Measurements from ENCODE around the gene EFEMP1.

Gene EFEMP1

DNA sequence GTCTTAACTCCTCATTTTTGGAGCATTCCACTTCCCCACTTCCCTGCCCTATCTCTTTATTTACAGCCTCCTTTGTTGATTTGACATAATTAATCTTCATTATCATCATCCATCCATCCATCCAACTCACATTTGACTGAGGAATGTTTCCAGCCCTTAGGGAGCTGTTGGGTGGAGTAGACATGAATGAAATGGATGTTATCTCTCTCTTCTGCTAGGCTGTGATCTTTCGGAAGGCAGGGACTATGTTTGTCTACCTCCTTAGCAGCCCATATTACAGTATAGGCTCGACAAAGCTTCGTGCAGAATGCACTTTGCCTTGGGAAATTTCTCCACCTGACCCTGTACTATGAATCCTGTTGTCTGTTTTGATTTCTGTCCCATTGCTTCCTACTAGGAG, 7.7 kb upstream of the EFEMP1 start:
- DNase-seq: no peak

DNA sequence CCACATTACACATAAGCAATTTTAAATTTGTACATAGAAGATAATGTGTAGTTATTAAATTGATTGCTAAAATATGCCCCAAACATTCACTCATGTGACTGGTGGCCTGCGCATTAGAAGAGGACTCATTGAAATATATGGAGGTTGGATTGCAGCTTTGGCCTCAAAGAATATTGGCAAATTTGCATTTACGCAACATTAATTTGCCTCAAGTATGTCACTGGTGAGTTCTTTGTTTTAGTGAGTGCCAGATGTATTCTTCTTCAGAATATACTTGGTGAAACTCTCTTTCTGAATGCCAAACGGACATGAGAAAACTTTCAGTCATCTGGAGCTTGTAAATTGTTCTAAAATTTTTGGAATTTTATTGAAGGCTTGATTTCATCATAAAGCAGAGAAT, 5.9 kb upstream of the EFEMP1 start:
- no peak for DNase-seq

DNA sequence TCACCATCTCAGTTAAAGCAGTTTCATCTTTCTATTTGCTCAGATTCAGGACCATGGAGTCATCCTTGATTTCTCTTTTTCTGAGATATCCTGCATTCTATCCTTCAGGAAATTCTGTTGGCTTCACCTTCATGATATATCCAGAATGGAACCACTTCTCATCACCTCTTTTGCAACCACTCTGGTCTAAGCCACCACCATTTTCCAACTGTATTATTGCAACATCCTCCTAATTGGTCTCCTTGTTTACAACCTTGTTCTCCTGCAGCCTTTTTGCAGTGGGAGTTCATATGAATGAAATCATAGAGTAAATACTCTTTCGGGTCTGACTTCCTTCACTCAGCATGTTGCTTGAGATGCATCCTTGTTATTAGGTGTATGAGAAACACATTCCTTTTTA, 3.4 kb upstream of the EFEMP1 start:
- DNase-seq: no peak

DNA sequence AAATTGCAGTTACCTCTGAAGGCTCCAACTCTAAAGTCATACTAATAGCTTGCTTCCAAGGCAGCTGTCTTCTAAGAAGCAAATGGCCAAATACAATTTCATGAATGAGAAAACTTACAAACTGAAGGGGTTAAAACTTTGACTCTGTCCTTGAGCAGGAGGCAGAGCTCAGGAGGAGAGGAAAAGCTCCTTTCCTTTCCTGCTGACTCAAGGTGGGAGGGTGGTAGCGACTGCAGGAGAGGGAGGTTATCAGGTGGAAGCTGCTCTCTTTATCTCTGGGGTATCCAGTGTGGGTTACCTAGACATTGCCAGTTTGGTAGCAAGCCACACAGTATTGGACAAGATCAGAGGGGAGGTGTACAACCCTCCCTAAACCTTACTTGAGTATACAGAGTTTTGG, 2.7 kb upstream of the EFEMP1 start:
- no peak for DNase-seq

DNA sequence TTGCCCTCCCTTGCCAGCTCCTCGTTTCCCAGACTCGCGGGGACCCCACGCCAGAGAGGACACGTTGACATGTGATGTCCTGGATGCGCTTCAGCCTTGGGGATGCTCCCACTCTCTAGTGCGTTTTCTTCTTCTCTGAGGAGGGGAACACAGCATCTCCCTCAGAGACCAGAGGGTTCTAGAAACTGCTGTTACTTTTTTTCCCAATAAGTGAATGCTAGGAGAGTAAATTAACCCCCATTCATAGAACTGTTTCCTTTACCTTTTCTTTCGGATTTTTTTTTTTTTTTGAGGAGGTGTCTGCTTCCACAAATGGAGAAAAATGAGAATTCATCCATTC, 370 bp upstream of the EFEMP1 start:
- DNase-seq: no peak

DNA sequence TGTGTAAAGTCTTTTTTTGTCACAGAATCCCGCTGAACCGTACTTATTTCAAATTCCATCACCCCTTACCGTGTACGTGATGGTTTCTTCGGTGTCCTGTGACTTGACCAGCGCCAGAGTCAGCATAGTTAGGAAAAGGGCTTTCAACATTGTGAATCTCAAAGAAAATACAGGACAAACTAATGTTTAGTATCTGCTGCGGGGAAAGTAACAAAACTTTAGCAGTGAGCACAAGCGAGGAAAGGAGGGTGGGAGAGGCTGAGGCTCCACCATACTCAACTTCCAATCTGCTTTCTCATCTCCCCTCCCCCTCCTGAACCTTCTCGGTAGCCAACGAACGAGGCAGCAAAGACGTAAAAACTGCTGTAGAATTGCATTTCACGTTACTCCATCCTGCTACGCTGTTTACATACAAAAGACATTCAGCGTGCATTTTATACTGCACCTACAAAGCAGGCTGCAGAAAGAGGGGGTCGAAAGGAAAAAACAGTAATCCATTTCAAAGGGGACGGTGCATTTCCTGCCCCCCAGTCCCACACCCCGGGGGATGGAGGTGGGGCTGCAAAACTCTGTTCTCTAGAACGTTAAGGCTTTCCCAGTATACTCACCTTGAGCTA, 1.2 kb downstream of the EFEMP1 start:
- DNase-seq: no peak

DNA sequence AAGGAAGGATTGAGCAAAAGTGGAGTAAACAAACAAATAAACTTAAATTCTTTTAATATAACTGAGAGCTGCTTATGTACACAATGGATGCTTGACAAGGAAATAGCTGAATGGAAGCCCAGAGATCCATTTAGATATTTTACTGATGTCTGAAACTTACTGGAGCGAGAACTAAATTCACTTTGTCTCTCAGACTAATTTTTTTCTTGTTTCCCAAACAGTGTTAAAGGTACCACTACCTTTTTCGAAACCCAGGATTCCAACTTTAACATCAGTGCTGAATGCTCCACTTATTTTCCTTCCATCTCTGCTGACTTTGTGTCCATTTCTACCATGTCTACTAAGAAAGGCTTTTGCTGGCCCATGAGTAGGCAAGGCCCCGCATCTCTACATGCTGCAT, 4.0 kb downstream of the EFEMP1 start:
- no peak for DNase-seq

DNA sequence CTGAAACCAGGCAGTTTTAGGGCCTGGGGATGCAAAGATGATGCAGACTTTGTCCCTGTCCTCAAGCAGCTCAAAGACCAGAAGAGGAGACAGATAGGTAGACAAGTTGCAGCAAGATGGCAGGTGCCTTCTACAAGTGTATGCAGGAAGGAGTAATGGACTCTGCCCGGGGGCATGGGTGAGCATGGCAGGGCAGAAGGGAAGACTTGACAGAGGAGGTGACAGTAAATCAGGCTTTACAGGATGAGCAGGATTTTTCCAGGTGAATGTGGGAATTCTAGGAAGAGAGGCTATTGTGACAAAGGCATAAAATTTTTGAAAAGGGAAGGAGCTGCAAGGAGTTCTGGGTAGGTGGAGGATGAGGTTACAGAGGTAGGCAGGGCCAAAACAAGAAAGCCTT, 4.7 kb downstream of the EFEMP1 start:
- DNase-seq: no peak

DNA sequence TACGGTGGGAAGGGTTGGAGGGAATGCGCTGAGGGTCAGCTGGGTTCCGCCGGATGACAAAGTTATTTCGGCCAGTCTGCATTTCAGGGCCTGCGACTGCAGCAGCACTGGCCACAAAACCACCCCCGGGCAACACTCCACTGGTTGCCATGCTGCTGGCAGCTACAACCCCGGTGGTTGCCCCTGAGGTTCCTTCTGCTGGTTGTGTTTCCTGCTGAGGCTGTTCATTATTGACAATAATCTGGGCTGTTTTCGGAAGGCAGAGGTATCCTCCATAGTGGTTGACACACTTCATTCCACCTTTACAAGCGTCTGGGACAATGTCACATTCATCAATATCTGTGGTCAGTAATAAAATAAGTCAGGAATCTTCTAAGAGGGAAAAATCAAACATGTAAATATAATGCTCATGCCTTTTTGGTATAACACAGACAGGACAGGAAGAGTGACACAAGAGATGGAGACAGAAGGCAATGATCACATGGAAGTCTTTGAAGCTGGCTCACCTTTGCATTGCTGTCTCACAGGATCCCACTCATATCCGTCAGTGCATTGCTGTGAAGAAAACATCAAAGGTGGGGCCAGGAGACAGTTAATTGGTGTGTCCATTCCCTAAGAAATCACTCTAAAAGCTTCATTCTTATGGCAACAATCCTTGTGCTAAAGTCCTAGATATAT, 5.7 kb downstream of the EFEMP1 start:
- no peak for DNase-seq

DNA sequence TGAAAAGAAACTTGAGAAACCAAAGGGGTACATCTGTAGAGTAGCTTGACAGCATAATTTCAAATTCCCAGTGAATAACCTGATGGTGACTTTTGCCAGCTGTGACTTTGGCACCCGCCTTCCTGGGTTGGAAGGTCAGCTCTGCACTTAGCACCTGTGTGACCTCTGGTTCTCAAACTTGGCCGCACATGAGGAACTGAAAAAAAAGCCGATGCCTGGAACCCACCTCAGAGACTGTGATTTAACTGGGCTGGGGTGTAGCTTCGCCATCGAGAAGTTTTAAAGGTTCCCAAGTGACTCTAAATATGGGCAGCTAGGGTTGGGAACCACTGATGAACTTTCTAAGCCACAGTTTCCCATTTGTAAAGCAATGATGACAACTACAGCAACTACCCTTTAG, 6.5 kb downstream of the EFEMP1 start:
- no peak for DNase-seq

DNA sequence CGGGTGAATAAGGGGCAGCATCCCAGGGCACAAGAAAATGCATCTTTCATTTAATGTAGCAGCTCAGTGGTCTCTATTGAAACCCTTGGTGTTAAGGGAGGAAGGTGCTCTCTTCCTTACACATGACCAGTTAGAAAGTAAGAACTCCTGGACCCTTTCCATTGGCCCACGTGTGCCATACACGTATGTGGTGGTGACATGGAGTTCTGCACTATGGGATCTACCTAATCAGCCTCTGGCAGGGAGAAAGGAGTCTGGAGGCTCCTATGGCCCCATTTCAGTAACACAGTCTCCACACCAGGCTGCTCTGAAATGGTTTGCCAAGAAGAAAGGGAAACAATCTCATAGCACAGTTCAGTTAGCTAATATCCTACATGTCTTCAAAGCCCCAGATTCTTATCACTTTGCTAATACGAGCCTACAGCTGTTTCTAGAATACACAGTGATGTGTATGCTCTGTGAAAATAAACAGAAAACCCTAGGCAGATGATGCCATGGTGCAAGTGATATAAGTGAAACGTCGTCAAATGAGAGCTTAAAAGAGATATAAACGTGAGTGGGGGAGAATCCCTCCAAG, 7.0 kb downstream of the EFEMP1 start:
- DNase-seq: no peak

DNA sequence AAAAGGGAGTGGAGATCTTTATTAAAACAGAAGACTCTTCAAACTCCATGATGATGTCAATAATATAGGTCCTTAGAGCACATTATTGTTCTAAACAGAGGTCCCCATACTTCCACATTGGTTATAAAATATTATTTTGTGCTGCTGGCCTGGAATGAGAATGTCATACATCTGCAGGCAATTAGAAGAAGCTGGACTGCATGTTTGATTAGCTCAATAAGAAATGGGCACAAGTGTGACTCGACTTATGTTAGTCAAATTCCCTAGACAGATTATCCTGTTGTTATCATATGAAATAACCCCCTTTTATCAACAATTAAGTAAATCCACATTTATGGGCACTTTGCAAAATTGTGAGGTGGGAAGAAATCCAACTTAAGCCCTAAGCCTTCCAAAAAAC, 8.8 kb downstream of the EFEMP1 start:
- no peak for DNase-seq

DNA sequence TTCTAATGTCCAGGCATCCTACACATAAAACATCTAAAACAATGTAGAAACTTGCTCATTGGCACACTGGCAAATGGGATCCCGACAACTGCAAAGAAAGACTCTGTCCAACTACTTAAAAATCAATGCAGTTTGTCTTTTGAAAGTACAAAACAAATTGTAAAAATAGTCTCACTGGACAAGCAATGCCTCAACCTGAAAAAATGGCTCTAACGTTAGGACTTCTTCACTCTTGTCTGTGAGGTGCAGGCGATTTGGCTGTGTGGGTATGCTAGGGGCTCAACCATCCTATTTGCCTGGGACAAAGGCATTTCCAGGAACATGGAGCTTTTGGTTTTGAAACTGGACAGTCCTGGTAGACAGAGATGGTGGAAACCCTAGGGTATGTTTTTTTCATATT, 10.7 kb downstream of the EFEMP1 start:
- DNase-seq: no peak

DNA sequence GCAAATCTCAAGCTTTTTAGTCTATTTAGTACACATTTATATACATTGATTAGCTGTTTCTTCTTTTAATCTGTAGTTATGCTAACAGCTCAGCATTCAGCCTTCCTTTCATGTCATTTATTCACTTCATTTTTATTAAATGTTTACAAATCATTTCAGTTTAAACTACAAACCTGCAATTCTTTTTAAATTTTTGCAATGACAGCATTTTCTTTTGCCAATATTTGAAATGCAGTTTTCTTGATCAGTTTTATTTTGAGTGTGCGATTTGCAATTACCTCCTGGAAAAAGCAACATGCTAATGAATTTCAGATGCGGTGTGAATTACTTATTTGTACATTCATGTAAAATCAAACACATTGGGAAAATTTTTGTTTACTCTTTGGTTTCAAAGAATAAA, 13.5 kb downstream of the EFEMP1 start:
- DNase-seq: no peak

DNA sequence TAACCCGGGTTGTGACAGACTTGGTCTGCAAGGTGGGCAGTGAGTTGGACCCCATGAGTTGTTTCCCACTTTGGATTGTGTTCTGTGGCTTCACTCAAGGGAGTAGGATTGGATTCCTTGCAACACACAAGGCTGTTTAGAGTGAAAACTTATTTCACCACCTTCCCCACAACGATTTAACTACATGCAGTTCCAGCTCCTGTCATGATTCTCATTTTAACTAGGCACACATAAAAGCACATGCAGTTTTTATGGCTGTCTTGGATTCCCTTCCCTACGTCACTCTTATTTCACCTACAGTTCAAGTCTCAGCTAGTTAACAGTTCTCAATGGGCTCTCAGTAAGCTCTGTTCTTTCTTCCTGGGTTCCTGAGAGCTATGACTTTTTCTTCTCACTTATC, 15.9 kb downstream of the EFEMP1 start:
- DNase-seq: no peak

DNA sequence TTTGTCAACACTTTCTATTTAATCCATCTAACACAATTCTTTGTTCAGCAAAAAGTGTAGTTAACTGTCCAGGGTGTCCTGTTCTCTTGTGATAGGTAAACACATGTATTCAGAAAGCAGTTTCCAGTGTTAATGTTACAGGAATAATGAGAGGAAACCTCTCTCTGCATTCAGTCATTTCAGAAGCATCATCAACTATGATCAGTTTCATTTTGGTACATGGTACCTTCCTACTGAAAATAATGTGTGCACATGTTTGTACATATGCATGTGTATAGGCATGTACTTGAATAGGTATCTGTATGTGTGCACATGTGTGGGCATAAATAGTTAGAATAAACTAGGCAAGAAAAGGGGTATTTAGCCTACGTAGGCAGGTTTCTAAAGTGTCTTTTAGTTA, 16.6 kb downstream of the EFEMP1 start:
- no peak for DNase-seq

DNA sequence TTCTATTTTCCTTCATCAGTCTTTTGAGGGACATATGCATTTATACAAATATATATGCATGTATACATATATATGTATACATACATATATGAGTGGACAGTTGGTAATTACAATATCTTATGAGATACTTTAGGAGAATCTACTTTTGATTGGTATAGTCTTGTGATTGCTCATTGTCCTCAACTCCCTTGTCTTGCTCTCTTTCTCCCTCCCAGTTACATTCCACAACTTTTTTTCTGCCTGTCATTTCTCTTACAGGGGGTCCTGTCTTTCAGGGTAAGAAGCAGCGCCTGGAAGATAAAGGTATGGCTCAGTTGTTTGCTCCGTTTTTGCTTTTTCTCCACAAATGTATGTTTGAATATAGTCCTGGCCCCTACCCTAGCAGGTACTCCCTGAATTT, 19.9 kb downstream of the EFEMP1 start:
- DNase-seq: no peak

DNA sequence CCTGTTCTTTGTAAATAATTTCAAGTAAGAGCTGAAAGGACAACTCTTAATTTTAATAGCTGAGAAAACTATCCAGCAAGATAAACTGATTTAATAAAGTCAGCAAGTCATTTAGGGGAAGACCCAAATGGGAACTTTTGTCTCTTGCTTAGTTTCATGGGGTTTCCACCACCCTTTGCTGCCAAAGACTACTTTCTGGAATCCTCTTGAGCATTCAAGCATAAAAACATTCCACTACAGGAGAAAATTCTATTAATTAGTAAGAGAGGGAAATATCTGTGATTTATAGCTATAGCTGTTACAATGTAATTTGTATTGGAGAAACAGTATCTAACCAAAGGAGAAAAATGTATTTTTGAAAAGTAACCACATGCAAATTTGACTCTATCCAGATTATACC, 20.6 kb downstream of the EFEMP1 start:
- no peak for DNase-seq

DNA sequence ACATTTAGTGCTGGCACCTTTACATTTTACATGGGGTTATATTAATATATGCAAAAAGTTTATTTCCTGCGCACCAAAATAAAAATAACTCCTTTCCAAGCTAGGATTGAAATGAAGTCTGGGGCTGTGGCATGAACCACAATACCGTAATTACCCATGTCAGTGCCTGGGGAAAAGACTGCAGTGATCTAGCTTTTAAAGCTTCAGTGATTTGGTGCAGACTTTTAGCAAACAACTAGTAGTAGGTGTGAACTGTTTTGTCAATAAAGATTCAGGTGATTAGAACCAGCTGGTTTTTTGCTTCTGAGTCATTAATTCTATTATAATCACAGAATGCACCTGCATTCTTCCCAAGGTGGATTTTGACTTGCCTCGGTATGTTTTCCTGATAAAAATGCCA, 21.2 kb downstream of the EFEMP1 start:
- no peak for DNase-seq

DNA sequence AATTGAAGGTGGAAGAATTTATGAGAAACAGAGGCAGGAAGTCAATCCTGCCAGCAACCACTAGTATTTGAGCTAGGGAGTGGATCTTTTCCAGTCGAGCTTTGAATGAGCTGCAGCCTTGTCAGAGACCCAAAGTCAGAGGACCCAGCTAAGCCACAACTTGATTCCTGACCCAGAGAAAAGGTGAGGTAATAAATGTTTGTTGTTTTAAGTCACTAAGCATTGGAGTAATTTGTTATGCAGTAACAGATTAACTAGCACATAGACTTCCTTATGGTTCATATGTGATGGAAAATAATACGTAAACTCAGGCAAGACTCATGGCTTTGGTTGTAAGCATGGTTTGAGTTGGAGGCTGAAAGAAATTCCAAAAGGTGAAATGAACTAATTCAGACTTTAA, 21.6 kb downstream of the EFEMP1 start:
- no peak for DNase-seq

DNA sequence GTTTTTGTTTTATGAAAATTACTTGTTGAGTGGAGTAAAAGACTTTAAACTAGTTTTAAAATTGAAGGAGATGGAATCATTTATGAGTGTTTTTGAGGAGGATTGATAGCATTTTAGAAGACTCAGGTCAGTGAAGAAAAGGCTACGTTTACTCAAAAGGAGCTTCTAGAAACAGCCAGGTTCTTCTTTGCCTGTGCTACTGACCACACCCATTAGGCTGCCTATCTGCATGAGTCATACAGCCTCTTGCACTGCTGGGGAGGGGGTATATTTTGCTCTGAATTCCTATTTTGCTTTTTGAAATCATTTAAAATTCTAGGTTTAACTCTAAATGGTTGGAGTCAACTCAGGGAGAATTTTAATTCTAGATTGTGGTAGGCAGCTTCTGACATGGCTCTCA, 22.3 kb downstream of the EFEMP1 start:
- DNase-seq: no peak

DNA sequence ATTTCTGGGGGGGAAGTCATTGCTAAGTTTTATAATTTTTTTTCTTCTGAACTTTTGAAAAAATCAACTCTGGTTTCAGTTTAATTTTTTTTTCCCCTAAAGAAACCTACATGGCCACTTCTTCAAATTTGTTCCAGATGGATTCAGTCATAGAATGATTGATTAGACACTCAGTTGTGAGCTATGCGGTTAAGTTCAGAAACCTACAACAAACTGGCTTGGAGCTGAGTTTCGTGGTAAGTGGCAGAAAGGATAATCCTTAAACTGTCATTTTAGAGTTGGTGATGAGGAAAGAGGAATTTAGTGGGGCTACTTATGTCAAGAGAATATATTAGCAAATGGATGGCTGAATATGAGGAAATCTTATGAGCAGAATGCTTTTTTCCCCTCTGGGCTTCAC, 23.7 kb downstream of the EFEMP1 start:
- no peak for DNase-seq

DNA sequence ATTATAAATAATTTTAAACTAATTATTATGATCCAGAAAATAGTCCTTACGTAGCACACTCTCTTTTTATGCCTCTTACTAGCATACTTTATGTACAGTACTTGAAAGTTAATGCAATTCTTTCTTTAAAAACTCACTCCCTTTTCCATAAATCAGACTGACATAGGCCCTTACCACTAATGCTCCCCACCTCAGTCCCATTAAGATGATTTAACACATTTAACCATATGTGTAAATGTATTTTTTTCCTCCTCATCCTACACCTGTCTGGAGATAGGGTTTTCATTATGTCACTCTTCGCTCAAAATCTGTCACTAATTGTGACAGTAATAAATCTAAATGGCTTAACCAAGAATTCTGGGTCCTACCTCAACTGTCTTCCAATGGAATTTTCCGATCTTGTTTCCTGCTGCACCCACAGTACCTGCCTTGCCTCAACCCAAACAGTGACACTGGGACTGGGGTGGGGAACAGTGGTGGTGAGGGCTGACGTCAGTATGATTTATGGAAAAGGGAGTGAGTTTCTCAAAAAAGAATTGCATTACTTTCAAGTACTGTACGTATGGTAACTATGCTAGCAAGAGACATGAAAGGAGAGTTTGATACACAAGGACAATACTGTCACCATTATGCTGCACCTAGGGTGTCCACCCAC, 25.1 kb downstream of the EFEMP1 start:
- no peak for DNase-seq

DNA sequence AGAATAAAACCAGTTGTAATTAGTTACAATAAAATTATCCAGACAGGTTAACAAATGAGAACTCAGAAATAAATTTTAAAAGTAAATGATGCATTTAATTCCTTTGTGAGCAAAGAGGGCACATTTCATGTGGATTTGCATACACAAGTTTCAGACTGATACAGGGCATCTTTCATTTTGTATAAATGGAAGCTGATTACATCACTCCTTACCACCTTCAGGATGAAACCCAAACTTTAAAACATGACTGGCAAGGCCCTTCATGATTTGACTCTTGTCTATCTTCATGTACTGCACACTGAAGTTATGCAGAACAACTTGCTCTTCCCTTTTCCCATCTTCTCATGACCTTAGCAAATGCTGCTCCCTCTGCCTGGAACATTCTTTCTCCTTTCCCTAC, 26.9 kb downstream of the EFEMP1 start:
- DNase-seq: no peak

DNA sequence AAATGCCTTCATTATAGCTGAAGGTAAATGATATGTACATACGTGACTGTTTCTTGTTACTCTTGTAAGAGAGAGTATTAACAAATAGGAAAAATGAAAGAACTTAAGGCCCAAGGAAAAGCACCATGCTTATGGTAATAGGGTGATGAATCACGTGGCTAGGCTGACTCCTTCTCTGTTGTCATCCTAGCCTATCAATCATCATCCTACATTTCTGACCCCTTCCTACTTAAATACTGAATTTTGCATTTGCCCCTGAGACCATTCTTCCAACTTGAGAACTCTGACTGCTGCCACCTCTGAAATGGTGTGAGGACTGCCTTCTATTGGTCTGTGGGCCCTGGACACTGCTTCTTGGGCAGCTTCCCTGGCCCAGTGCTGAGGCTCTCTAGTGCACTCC, 28.9 kb downstream of the EFEMP1 start:
- no peak for DNase-seq
